Lower leg skin (tissue), 3 donors: ENCODE data around the gene PNMT.

Source experiments
- CTCF ChIP-seq, 3 donors: fragments of 450-650 bp; IDR thresholded peaks; one replicate each; pipeline ENCODE4 v1.5.1; 2016; ENCODE audit warnings: antibody characterized with exemption in 3 of 3, mild to moderate bottlenecking in 3 of 3, moderate library complexity in 2 of 3
- POLR2A ChIP-seq, 2 donors: fragments of 450-650 bp; IDR thresholded peaks; one replicate each; pipeline ENCODE4 v1.6.1; 2016 to 2017; ENCODE audit warnings: antibody characterized with exemption in 2 of 2, mild to moderate bottlenecking in 1 of 2, moderate library complexity in 1 of 2

- no peak for TF ChIP-seq POLR2A (IDR thresholded peaks at IDR 0.05)
- TF ChIP-seq CTCF (IDR thresholded peaks at IDR 0.05), result no peak
Observed at GRCh38 chr17:39618956-39619785, 49.1 kb upstream of the PNMT start.
